A549 (cell line): ENCODE measurements around the gene NANOS3.

Experiments used
- ELK1 ChIP-seq: fragments of 150-350 bp; IDR thresholded peaks from 2 replicates; pipeline ENCODE4 v1.6.1; 2014; ENCODE audit warnings: low read depth, mild to moderate bottlenecking, low read length
- ESRRA ChIP-seq: fragments of 150-350 bp; IDR thresholded peaks from 2 replicates; pipeline ENCODE4 v1.6.1; 2014; ENCODE audit warnings: mild to moderate bottlenecking, low read length, borderline replicate concordance
- HMGXB4 ChIP-seq: fragments of 250-450 bp; sonication (Bioruptor Pico); IDR thresholded peaks from 2 replicates; pipeline ENCODE4 v1.5.0; 2021; ENCODE audit warnings: mild to moderate bottlenecking, moderate library complexity, borderline replicate concordance
- MYC ChIP-seq: IDR thresholded peaks from 2 replicates; pipeline ENCODE4 v1.6.1; 2012; ENCODE audit warnings: mild to moderate bottlenecking, inconsistent platforms, low read length, improper control_type of control experiment, borderline replicate concordance
- PBX3 ChIP-seq: IDR thresholded peaks from 2 replicates; pipeline ENCODE4 v1.6.1; 2012
- SMC3 ChIP-seq: fragments of >200 bp; sonication (Bioruptor Twin); formaldehyde crosslinking; IDR thresholded peaks from 3 replicates; pipeline ENCODE4 v1.6.1; 2018; ENCODE audit warnings: inconsistent platforms
- ZFP36 ChIP-seq: fragments of 450-650 bp; IDR thresholded peaks from 2 replicates; pipeline ENCODE4 v1.6.1; 2014; ENCODE audit warnings: borderline replicate concordance; ENCODE audit not compliant: partially characterized antibody
- TF ChIP-seq, protein P1 (sequence below): fragments of >200 bp; sonication (Bioruptor Twin); formaldehyde crosslinking; IDR thresholded peaks from 3 replicates; pipeline ENCODE4 v1.5.1; 2016

DNA sequence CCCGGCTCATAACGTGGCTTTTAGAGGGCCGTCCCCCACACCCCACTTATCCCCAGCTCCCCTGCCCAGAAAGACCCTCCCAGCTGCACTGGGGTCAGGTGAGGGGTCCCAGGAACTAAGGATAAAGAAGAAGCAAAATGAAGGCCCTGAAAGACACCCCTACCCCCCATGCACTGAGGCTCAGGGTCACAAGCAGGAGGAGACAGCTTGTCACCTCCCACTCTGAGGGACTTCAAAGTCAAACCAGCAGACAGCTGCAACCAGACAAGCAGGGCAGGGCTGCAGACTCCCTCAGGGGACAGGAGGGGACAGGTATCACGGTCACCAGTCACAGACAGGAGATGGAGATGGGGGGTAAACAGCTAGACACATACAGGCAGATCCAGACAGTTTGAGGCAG lies 6.1 kb upstream of the NANOS3 start:
- TF ChIP-seq ELK1: no peak
- TF ChIP-seq ESRRA: no peak
- no peak for TF ChIP-seq MYC
- no peak for TF ChIP-seq SMC3
- no peak for TF ChIP-seq PBX3
- TF ChIP-seq ZFP36: no peak
- no peak for TF ChIP-seq HMGXB4 (CRISPR knock-in tag)
- TF ChIP-seq, protein P1, sequence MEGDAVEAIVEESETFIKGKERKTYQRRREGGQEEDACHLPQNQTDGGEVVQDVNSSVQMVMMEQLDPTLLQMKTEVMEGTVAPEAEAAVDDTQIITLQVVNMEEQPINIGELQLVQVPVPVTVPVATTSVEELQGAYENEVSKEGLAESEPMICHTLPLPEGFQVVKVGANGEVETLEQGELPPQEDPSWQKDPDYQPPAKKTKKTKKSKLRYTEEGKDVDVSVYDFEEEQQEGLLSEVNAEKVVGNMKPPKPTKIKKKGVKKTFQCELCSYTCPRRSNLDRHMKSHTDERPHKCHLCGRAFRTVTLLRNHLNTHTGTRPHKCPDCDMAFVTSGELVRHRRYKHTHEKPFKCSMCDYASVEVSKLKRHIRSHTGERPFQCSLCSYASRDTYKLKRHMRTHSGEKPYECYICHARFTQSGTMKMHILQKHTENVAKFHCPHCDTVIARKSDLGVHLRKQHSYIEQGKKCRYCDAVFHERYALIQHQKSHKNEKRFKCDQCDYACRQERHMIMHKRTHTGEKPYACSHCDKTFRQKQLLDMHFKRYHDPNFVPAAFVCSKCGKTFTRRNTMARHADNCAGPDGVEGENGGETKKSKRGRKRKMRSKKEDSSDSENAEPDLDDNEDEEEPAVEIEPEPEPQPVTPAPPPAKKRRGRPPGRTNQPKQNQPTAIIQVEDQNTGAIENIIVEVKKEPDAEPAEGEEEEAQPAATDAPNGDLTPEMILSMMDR: no peak
